Gastroesophageal sphincter (tissue), 4 donors: Measurements from ENCODE around the gene CAPN12. TPM values are rescaled to one million over a fixed set of nuclear protein-coding genes. Genes with fewer than 3 reads are reported as not detected.

Source experiments
- ATAC-seq: fragments of 150-250 bp; one replicate; pipeline ENCODE4 v1.9.1; 2016; ENCODE audit warnings: mild to moderate bottlenecking, moderate library complexity
- H3K27ac ChIP-seq, 4 donors: fragments of 200-600 bp; sonication (generic) in 3 of 4; 1 replicate in 3 of 4; 2 replicates in 1 of 4; pipeline ENCODE4 v1.5.1; 2016 to 2019
- H3K27me3 ChIP-seq: fragments of 200-600 bp; sonication (generic); one replicate; pipeline ENCODE4 v1.5.1; 2019
- H3K36me3 ChIP-seq, 2 donors: fragments of 200-600 bp; sonication (generic); one replicate each; pipeline ENCODE4 v1.5.1; 2019; ENCODE audit warnings: control low read depth in 1 of 2
- H3K4me1 ChIP-seq, 3 donors: fragments of 200-600 bp; sonication (generic); 1 replicate in 2 of 3; 2 replicates in 1 of 3; pipeline ENCODE4 v1.5.1; 2016 to 2019; ENCODE audit warnings: control low read depth in 2 of 3
- H3K4me3 ChIP-seq, 2 donors: fragments of 200-600 bp; sonication (generic); one replicate each; pipeline ENCODE4 v1.5.1; 2019; ENCODE audit warnings: mild to moderate bottlenecking in 1 of 2, moderate library complexity in 1 of 2
- H3K9me3 ChIP-seq, 3 donors: fragments of 200-600 bp; sonication (generic); one replicate each; pipeline ENCODE4 v1.5.1; 2017 to 2019; ENCODE audit warnings: control low read depth in 2 of 3
- EP300 ChIP-seq: sonication (generic); formaldehyde crosslinking; IDR thresholded peaks from one replicate; pipeline ENCODE4 v1.6.1; 2017; ENCODE audit warnings: antibody characterized with exemption, mild to moderate bottlenecking
- POLR2A ChIP-seq, 2 donors: fragments of 450-650 bp; IDR thresholded peaks; one replicate each; pipeline ENCODE4 v1.6.1; 2017; ENCODE audit warnings: antibody characterized with exemption in 2 of 2, mild to moderate bottlenecking in 2 of 2, moderate library complexity in 1 of 2
- POLR2AphosphoS5 ChIP-seq: sonication (generic); formaldehyde crosslinking; IDR thresholded peaks from one replicate; pipeline ENCODE4 v1.6.1; 2017; ENCODE audit warnings: antibody characterized with exemption
- WGBS, 2 donors: methylation state at CpG; one replicate each; pipeline ENCODE4 v1.1.5; 2018; ENCODE audit warnings: low coverage in 1 of 2; 5-methylcytosine and 5-hydroxymethylcytosine counted together
- total RNA-seq, 4 donors: library from RNA; depleted of rRNA; stranded (reverse); fragments of >200 nt; gene quantifications; one replicate each; pipeline ENCODE4 v1.1.0, GENCODE V29; 2016
- TF ChIP-seq, protein P1 (sequence below), 4 experiments: fragments of 200-600 bp in 2 of 4; fragments of 450-650 bp in 2 of 4; sonication (generic) in 1 of 4; IDR thresholded peaks; one replicate each; pipeline ENCODE4 v1.5.1; 2017 to 2019; ENCODE audit warnings: antibody characterized with exemption in 4 of 4, mild to moderate bottlenecking in 2 of 4, moderate library complexity in 2 of 4

CAPN12 gene
- total RNA-seq, 4 donors from 2014 or later: 0.93 to 2.2 (median 1.1) TPM; not detected in 1

DNA sequence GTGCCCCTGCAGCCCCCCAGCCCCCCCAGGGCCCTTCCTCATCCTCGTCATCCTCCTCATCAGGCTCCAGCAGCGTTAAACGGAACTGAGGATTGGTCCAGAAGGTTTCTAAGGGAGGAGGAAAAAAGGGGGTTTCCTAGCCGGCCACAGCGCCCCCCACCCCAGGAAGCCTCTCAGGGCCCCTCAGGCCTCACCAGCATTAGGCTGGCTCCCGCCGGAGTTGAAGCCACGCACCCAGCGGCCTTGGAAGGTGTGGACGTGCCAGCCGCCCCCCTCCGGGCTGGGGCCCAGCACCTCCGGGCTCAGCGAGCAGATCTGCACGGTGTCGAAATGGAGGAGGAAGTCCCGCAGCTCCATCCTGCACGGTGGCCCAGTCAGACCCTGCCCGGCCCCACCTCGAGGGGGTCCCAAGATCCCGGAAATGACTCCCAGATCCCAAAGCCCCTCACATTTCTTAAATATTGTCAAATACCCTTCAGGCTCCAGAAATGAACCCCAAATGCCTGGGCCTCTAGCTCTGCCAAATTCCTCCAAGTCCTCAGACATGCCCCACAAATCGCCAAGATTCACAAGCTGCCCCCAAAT is 6.9 kb downstream of the CAPN12 start:
- Histone ChIP-seq H3K27ac (no peak overlapping the region), H3K4me1 (peaks cover 0 to 42% (median 0%) of the 10 kb centered on the region in 3 donors), H3K36me3 (no peaks in the 10 kb centered on the region), H3K9me3 (no peaks in the 10 kb centered on the region), H3K4me3 (peak overlapping the region in 1 of 2 donors; percentile 2), H3K27me3 (no peaks in the 10 kb centered on the region)
- TF ChIP-seq, protein P1, sequence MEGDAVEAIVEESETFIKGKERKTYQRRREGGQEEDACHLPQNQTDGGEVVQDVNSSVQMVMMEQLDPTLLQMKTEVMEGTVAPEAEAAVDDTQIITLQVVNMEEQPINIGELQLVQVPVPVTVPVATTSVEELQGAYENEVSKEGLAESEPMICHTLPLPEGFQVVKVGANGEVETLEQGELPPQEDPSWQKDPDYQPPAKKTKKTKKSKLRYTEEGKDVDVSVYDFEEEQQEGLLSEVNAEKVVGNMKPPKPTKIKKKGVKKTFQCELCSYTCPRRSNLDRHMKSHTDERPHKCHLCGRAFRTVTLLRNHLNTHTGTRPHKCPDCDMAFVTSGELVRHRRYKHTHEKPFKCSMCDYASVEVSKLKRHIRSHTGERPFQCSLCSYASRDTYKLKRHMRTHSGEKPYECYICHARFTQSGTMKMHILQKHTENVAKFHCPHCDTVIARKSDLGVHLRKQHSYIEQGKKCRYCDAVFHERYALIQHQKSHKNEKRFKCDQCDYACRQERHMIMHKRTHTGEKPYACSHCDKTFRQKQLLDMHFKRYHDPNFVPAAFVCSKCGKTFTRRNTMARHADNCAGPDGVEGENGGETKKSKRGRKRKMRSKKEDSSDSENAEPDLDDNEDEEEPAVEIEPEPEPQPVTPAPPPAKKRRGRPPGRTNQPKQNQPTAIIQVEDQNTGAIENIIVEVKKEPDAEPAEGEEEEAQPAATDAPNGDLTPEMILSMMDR (IDR thresholded peaks at IDR 0.05): no peak
- TF ChIP-seq POLR2A (IDR thresholded peaks at IDR 0.05) (no peak), POLR2AphosphoS5 (no peak), EP300 (no peak)
- no peak for ATAC-seq
- 49 to 80% methylated on average over 2 to 5 of the region's 22 CpGs for WGBS, 2 donors

DNA sequence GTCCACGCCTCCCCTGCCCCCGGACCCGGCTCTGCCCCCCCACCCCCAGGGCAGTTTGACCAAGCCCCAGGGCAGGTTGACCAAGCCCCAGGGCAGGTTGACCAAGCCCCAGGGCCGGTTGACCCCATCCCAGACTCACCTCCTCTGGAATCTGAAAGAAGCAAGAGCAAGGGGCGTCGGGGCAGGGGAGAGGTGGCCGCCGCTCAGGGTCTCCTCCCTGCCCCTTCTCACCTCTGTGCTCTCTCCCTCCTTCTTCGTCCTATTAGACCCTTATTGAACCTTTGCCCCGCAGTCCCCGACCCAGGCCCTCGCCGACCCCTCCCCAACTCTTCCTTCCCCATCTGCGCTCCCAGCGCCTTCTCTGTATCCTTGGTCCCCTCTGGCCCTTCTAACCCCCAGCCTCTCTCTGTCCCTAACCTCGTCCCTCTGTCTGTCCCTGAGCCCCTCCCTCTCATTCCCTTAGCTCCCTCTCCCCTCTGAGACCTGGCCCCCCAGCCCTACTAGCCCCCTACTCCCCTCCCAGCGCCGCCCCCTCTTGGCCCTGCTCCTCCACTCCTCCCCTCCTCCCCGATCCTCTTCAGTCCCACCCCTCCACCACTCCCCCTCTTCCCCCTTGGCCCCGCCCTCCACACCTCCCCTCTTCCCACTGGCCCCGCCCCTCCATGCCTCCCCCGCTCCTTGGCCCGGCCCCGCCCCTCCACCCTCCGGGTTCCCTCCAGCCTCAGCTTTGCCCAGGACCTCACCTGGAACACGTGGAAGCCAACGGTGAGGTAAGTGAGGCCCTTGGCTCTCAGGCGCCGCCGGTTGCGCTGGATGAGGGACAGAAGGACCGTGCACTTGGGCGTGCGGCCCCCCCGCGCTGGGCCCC is 7.6 kb downstream of the CAPN12 start:
- Histone ChIP-seq H3K4me1 (peaks cover 0 to 48% (median 0%) of the 10 kb centered on the region in 3 donors), H3K27me3 (no peaks in the 10 kb centered on the region), H3K27ac (peak overlapping the region in 3 of 4 donors; percentile 45 to 69 (median 65)), H3K4me3 (peak overlapping the region in 1 of 2 donors; percentile 48), H3K9me3 (no peaks in the 10 kb centered on the region), H3K36me3 (peaks cover 0 to 5% of the 10 kb centered on the region in 2 donors)
- TF ChIP-seq, protein P1 (IDR thresholded peaks at IDR 0.05): no peak
- TF ChIP-seq POLR2AphosphoS5 (no peak), EP300 (no peak), POLR2A (IDR thresholded peaks at IDR 0.05) (no peak)
- peak; percentile 23 for ATAC-seq
- 11 to 13% methylated on average over 11 to 14 of the region's 36 CpGs for WGBS, 2 donors

DNA sequence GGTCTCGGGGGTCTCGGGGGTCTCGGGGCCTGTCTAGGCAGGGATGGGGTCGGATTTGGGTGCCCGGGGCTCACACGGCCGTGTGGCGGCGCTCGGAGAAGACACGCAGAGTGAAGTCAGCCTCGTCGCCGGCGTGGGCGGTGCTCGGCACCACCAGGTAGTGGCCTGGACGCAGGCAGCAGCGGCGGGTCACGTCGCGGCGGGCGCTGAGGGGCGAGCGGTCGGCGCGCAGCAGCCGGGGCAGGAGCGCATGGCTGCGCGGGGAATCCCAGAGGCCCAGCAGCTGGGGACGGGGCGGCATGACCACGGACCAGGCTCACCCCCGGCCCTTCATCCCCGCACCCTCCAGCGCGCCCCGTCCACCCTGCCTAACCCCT is 8.2 kb downstream of the CAPN12 start:
- H3K27me3 ChIP-seq: no peaks in the 10 kb centered on the region
- H3K27ac ChIP-seq: peak overlapping the region in 3 of 4 donors; percentile 45 to 69 (median 65)
- peaks cover 0 to 12% of the 10 kb centered on the region in 2 donors for H3K36me3 ChIP-seq
- H3K4me3 ChIP-seq: peak overlapping the region in 1 of 2 donors; percentile 48
- WGBS, 2 donors: no CpG with 5 or more reads among the region's 42 CpGs
- no peaks in the 10 kb centered on the region for H3K9me3 ChIP-seq
- peaks cover 0 to 49% (median 0%) of the 10 kb centered on the region in 3 donors for H3K4me1 ChIP-seq
- no peak for TF ChIP-seq POLR2AphosphoS5
- peak; percentile 29 for ATAC-seq

DNA sequence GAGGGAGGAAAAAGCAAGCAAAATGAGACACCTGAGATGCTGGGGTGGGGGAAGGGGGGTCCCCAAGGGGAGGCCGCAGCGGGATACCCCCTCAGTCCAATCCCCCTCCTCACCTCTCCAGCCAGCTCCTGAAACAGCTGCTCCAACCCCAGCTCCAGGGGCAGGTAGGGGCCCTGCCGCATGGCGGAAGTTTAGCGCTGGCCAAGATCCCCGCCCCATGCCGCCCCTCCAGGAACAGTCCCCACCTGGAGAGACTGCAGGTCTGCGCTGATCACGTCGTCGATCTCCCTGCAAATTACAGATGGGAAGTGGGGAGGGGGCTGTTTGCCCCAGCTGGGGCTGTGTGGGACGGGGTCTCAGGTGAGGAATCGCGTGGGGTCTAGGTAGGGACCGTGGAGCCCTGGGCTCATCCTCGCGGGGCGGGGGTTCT is 9.0 kb downstream of the CAPN12 start:
- H3K4me1 ChIP-seq: peaks cover 0 to 49% (median 0%) of the 10 kb centered on the region in 3 donors
- no peaks in the 10 kb centered on the region for H3K9me3 ChIP-seq
- WGBS, 2 donors: 33% methylated on average over 2 of the region's 18 CpGs; no CpG with 5 or more reads in 1 of the 2 donors
- no peak overlapping the region for H3K4me3 ChIP-seq
- H3K27ac ChIP-seq: peak overlapping the region in 3 of 4 donors; percentile 67 to 80 (median 77)
- H3K36me3 ChIP-seq: peaks cover 0 to 19% of the 10 kb centered on the region in 2 donors
- ATAC-seq: no peak
- no peaks in the 10 kb centered on the region for H3K27me3 ChIP-seq
- TF ChIP-seq, protein P1 (IDR thresholded peaks at IDR 0.05): no peak
- TF ChIP-seq EP300: no peak
- no peak for TF ChIP-seq POLR2AphosphoS5
- no peak for TF ChIP-seq POLR2A (IDR thresholded peaks at IDR 0.05)

DNA sequence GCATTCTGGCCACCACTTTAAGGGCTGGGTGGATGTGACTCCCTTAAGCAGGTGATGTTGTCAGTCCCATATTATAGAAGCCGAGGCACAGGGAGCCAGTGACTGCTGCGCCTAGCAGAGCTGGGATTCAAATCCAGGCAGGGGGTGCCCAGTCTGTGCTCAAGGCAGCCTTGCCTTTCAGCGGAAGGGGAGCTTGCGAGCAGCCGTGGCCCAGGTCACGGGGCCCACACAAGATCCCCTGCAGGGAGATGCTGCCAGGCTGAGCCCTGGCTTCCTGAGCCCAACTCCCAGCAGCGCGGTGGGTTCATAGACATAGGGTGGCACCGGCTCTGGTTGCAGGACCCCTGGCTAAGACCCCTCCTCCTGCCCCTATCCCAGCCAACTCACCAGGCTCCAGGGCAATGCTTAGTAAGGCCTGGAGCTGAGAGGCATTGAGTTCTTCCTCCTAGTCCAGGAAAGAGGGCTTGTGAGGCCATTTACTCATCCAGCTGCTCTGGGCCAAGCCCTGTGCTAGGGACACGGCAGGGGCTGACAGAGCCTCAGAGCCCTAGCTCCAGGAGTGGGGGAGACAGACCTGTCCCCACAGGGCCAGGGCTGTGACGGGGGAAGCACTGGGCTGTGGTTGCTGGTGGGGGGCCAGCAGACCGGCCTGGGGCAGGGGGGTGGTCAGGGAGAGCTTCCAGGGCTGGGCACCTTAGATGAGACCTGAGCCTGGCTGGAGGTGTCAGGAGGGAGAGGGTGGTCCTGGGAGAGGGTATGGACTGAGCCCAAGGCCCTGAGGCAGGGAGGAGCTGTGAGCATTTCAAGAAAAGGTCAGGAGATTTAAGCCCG is 9.6 kb downstream of the CAPN12 start:
- TF ChIP-seq POLR2A (IDR thresholded peaks at IDR 0.05) (no peak), EP300 (no peak), POLR2AphosphoS5 (no peak)
- TF ChIP-seq, protein P1 (IDR thresholded peaks at IDR 0.05): no peak
- no peak for ATAC-seq

More for the DNA sequence above, 9.6 kb downstream of the CAPN12 start:
- H3K27me3 ChIP-seq: no peaks in the 10 kb centered on the region
- H3K4me1 ChIP-seq: peaks cover 0 to 51% (median 0%) of the 10 kb centered on the region in 3 donors
- WGBS, 2 donors: 0 to 67% methylated on average over 1 of the region's 13 CpGs
- no peak overlapping the region for H3K4me3 ChIP-seq
- H3K9me3 ChIP-seq: no peaks in the 10 kb centered on the region
- H3K27ac ChIP-seq: peak overlapping the region in 3 of 4 donors; percentile 67 to 80 (median 77)
- peaks cover 0 to 22% of the 10 kb centered on the region in 2 donors for H3K36me3 ChIP-seq
